GM19240 (cell line): ENCODE data around the gene MBTPS1.
A peak's percentile ranks its signal among the peaks of the same experiment; 100 is the strongest.

Experiments used
- DNase-seq: peaks from one replicate; pipeline ENCODE4 v3.0.0; 2011; ENCODE audit warnings: low spot score; ENCODE audit not compliant: insufficient read length

The MBTPS1 gene

DNA sequence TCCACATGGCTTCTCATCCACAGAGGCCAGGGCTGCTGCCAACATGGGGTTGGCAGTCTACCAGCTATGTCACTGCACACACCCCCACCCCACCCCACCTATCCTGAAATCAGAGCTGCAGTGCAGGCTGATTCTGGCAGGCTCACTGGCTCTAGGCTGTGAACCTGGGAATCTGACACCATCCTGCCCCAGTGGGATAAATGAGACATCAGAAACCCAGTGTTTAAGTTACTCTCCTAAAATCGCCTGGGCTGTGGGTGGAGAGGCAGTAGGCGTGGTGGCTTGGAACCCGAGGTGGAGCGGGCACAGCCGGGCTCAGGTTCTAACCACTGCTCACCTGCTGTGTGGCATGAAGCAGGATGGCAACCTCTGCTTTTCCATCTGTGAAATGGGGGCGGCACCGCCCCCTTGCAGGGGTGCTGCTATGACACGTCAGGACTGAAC lies 79.7 kb downstream of the MBTPS1 start:
- no peak for DNase-seq

DNA sequence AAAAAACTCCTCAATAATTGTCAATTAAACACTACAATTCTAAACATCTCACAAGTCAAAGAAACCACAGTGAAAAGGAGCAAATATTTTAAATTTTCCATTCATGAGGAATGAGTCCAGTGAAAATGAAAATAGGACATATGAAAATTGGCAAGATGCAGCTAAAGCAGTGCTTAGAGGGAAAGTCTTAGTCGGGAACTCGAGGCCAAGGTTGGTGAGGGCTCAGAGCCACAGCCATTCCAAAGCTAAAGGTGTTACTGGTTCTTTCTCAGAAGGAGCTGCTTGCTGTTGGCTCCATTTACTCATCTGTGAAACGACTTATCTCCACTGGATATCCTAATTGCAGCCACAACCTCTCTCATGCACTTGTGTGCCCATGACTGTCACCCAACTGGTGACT lies 80.6 kb downstream of the MBTPS1 start:
- DNase-seq = no peak

GRCh38 chr16:84034516-84034915 lies 82.2 kb downstream of the MBTPS1 start:
- DNase-seq = no peak

DNA sequence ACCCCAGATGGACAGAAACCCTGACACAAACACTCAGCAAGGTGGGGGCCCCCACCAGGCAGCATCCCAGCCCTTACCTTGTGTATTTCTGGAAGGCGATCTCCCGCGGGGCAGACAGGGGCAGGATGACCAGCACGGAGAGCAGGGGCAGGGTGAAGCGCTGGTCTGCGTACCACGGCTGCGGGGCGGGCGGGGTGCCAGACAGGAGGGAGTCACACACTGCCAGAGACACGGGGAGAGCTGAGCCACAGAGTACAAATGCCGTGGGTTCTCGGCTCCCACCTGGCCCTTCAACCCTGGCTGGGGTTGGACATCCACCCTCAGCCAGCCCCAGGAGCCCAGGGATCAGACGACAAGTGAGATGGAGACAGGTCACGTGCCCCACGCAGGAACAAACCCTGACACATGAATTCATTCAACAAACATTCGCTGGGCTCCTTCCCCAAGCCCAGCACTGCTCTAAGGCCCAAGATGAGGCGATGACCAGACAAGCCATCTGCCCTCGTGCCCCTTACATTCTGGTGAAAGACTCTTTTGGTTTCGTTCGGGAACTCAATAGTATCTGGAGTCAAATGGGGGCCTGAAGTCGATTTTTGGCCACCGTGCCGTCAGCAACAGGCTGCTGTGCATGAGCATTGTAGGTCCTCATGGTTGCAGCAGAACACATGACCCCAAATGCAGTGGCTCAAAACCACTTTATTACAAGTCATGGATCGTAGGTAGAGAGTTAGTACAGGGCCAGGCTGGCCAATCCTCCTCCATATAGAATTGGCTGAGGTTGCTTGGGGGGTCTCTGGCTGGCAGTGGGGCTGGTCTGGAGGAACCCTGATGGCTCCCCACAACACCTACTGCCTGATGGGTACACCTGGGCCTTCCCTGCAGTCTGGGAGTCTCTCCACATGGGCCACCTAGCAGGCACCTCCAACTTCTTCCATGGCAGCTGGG lies 83.2 kb downstream of the MBTPS1 start:
- no peak for DNase-seq

DNA sequence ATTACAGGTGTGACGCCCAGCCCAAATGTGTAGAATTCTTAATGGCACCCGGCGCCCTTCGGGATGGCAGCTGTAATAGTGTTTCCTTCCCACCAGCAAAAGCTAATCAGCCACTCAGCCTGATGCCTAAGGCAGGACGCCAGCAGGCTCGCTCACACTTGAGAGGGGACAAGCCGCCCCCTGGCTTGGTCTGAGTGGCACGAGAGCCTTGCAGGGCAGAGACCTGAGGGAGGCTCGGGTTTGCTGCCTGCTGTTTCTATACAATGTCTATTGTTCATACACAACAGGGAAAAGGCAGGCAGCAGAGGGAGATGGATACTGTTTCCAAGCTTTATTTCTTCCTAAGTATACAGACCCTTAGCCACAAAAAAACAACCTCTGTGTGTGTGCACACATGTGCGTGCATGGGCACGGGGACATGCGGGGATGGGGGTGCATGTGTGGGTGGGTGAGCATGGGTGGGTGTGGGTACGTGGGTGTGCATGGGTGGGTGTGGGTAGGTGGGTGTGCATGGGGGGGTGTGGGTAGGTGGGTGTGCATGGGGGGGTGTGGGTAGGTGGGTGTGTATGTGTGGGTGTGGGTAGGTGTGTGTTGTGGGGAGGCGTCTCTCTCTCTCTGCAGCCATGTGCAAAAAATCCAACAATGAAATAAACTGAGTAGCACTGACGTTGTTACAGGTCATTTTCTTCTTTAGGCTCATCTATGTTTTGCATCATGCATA lies 84.1 kb downstream of the MBTPS1 start:
- DNase-seq = no peak

DNA sequence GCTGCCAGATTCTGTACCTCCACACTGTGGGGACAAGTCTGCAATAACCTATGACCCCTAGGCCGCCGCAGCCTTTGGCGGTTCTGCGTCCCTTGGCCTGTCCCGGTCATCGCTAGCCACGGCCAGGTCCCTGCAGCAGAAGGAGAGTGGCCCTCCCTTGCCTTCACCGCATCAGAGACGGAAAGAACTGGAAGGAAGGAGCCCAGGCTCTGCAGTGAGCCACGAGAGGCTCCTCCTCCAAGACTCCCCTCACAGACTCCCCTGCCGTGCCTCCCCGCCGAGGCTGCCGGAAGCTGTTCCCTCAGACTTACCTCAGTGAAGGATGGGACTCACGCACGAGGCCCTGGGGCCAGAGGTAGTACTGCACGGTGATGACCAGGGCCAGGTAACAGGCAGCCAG lies 85.2 kb downstream of the MBTPS1 start:
- no peak for DNase-seq

DNA sequence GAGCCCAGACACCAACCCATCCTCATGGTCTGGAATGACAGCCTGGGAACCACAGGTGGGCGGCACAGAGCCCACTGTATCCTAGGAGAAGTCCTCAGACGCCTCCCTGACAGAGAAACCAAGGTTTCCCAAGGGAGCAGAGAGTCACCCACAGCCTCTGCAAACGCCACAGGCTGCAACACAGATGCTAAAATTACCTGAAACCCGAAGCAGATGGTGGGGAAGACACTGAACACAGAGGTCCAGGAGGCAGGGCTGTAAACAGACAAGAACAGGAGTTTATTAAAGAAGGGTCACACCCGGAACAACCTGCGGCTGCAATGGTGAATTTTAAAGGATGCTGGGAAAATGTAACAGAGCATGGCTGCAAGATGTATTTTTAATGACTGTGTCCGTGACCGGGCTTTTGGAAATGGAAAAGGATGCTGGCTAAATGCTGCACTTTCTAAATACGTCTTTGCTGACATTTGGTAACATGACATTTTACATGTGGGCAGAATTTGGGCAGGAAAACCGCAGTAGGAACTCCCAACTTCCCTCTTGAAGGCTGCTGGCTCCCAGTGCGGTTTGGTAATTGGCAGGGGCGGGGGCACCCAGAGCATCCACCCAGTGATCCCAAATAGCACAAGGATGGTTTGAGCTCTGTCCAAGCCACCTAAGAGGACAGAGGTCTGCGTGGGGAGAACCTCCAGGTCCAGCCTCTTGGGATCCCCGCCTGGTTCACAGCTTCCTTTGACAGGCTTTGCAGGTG lies 87.3 kb downstream of the MBTPS1 start:
- DNase-seq = no peak

GRCh38 chr16:84027625-84028024 lies 89.1 kb downstream of the MBTPS1 start:
- DNase-seq = no peak

DNA sequence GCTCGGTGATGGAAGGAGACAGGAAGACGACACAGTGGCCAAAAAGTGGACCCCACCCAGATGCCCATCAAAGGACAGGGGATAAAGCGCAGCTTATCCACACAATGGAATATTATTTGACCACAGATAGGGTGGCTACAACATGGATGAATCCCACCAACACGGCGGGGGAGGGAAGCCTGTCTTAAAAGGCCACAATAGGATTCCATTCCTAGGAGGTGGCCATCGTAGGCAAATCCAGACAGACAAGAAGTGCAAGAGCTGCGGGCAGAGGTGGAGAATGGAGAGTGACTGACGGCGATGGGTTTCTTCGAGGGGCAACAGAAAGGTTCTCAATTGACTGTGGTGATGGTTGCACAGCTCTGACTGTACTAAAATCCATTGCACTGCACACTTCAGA lies 90.1 kb downstream of the MBTPS1 start:
- DNase-seq = no peak

DNA sequence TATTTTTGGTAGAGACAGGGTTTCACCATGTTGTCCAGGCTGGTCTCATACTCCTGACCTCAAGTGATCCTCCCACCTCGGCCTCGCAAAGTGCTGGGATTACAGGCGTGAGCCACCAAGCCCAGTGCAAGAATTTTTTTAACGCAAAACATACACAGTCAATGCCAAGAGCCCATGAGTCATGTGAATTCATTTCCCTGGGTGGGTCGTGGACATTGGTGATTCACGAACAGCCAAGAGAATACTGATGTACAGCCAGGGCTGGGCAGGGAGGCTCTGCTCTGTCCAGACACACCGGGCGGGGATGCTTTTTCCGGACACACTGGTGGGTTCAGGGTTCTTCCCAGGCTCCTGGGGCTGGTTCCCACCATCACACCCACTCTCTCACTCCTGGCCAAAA lies 91.9 kb downstream of the MBTPS1 start:
- DNase-seq = no peak

GRCh38 chr16:84022644-84023043 lies 94.1 kb downstream of the MBTPS1 start:
- no peak for DNase-seq

DNA sequence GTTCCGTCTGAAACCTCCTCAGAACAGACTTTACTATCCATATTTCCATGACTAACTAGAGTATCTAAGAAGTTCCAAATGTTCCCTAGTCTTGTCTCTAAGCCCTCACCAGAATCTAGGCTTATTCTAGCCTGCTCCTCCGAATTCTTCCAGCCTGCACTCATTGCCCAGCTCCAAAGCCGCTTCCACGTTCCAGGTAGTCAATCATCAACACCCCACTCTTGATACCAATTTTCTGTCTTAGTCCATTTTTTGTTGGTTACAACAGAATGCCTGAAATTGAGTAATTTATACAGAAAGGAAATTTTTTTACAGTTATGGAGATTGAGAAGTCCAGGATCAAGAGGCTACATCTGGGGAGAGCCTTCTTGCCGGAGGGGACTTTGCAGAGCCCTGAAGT lies 95.3 kb downstream of the MBTPS1 start:
- DNase-seq = no peak

- DNase-seq = no peak
Measured at GRCh38 chr16:84020353-84020752, 96.4 kb downstream of the MBTPS1 start.

GRCh38 chr16:84018710-84019109 lies 98.0 kb downstream of the MBTPS1 start:
- no peak for DNase-seq

- no peak for DNase-seq
Measured at GRCh38 chr16:84016477-84016876, 100.3 kb downstream of the MBTPS1 start.

- no peak for DNase-seq
Measured at GRCh38 chr16:84015399-84015798, 101.3 kb downstream of the MBTPS1 start.

GRCh38 chr16:84014570-84015327 lies 102.0 kb downstream of the MBTPS1 start:
- DNase-seq = no peak

GRCh38 chr16:84013787-84014569 lies 102.8 kb downstream of the MBTPS1 start:
- peak; percentile 36 for DNase-seq

DNA sequence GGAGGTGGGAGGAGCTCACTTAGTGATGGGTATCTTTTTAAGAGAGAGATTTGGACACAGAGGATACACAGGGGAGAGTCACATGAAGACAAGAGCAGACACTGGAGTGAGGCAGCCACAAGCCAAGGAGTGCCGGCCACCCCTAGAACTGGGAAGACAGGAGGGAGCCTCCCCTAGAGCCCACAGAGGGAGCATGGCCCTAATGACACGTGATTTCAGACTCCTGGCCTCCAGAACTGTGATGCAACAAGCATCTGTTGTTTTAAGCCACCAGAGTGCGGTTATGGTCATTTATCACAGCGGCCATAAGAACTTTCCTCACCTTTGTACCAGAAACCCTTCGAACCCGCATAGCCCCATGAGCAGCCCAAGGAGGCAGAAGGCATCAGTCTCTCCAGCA lies 107.5 kb downstream of the MBTPS1 start:
- no peak for DNase-seq

DNA sequence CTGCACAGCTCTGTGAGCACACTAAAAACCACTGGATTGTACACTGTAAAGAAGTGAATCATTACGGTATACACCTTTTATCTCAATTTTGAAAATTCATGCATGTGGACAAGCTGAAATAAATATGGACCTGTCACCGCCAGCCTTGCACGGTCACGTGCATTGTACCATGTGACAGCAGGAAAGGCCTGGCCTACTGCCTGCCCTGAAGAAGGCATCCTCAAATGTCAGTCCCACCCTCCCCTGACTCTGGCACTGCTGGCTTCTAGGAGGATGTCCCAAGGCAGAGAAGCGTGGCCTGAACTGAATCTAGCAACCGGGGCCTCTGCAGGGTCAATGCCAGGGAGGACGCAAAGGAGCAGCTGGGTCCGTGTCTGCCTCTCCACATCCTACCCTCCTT lies 108.8 kb downstream of the MBTPS1 start:
- no peak for DNase-seq
